GM19238 (cell line): ENCODE results near the gene FAM221A.
"Not testable (repeated sequence)": the region's sequence is repeated elsewhere in the genome, so short reads cannot be mapped to it uniquely, and the experiment has no call there.

Source experiments
- DNase-seq: peaks from one replicate; pipeline ENCODE4 v3.0.0; 2011; ENCODE audit warnings: low spot score; ENCODE audit not compliant: insufficient read length

FAM221A gene

GRCh38 chr7:23679898-23680413 lies at the start of gene FAM221A:
TSS of gene FAM221A (plus strand) at chr7:23680199. CDS start at chr7:23680219, 20 bp downstream.
- DNase-seq: peak; percentile 66

GRCh38 chr7:23633417-23633816 lies 46.6 kb upstream of the FAM221A start:
- no peak for DNase-seq

DNA sequence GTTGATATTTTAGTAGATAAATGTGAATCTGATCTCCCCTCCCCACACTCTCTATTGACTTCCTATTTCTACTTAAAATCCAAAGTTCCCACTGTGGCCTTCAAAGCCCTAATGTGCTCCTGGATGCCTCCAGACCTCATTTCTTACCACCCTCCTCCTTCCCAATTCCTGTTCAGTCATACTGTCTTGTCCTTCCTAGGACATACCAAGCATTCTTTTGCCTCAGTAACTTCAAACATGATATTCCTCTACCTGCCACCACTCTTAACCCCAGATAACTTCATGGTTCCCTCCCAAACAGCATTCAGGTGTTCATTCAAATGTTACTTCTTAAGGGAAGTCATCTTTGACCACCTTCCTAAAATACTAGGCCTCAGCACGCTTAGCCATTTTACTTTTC lies 34.2 kb upstream of the FAM221A start:
- no peak for DNase-seq

DNA sequence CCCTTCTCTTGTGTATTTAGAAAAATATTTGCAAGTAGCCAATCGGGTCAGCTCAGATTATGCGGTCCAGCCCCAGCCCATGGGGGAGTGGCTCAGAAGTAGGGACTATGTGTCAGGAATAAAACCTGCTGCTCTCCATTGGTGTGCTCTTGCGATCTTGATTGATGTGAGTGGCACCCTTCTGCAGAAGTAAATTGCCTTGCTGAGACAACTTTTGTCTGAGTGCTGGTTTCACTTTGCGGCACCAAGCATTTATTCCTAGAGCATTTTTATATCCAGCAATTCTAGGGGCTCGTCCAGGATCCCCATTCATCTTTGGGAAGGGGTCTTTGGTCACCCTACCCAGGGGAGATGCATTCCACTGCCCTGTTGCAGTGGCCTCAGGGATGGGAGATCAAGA lies 26.1 kb upstream of the FAM221A start:
- no peak for DNase-seq

DNA sequence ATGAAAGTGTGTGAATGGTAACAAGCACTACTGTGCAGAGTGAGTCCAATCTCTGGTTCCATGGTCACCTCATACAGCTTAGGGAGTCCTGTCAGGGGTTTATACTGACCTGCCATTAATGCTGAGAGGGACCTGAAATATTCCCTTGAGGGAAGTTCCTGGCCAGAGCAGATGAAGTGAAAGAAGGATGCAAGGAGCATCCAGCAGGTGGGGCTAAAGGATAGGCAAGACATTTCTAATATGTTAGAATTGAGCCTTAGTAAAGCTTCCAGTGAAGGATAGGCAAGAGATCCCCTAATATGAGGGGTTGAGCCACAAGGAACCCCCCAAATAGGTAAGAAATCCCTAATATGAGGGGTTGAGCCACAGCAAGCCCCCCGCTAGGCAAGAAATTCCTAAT lies 25.5 kb upstream of the FAM221A start:
- no peak for DNase-seq

GRCh38 chr7:23655433-23655832 lies 24.6 kb upstream of the FAM221A start:
- no peak for DNase-seq

- no peak for DNase-seq
Measured at GRCh38 chr7:23658831-23659427, 21.1 kb upstream of the FAM221A start.

- no peak for DNase-seq
Measured at GRCh38 chr7:23661385-23661784, 18.6 kb upstream of the FAM221A start.

GRCh38 chr7:23662124-23662983 lies 17.6 kb upstream of the FAM221A start:
- no peak for DNase-seq

- DNase-seq: no peak
Measured at GRCh38 chr7:23662984-23663313, 17.1 kb upstream of the FAM221A start.

GRCh38 chr7:23664122-23664521 lies 15.9 kb upstream of the FAM221A start:
- no peak for DNase-seq

DNA sequence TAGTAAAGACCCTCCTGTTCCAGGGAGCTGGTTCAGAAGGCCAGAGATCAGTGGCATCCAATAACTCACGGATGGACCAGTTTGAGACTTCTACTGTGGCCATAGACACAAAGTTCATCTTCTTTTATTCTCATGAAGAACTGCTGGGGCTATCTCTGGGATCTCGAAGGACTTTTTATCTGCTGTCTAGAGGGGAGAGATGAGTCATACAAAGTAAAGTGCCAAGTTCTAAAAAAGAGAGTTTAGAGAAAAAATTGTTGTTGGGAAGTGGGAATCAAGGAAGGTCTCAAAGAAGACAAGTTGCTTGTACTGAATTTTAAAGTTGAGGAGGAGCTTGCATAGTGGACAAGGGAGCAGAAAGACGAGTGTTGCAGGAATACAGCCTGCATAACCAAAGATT lies 8.0 kb upstream of the FAM221A start:
- no peak for DNase-seq

GRCh38 chr7:23680414-23681405 lies 711 bp downstream of the FAM221A start:
- DNase-seq: peak; percentile 27

GRCh38 chr7:23684041-23684440 lies 4.0 kb downstream of the FAM221A start:
- not testable (repeated sequence) for DNase-seq

- DNase-seq: no peak
Measured at GRCh38 chr7:23685731-23686130, 5.7 kb downstream of the FAM221A start.

DNA sequence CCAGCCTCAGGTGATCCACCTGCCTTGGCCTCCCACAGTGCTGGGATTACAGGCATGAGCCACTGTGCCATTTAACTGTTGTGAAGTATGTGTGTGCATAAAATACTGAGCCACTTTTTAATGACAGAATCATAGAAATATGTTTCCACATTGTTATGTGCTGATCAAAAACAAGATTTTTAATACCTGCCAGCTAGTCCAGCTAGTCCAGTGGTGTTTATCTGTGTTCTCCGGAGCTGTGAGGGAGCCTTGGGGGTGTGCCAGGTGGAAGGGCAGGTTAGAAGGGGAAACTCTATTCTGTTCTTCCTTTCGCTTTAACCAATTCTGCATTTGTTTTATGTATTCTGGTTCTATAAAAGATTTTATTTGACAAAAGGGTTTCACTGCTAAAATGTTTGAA lies 7.0 kb downstream of the FAM221A start:
- DNase-seq: no peak

GRCh38 chr7:23689165-23689564 lies 9.2 kb downstream of the FAM221A start:
- DNase-seq: no peak

DNA sequence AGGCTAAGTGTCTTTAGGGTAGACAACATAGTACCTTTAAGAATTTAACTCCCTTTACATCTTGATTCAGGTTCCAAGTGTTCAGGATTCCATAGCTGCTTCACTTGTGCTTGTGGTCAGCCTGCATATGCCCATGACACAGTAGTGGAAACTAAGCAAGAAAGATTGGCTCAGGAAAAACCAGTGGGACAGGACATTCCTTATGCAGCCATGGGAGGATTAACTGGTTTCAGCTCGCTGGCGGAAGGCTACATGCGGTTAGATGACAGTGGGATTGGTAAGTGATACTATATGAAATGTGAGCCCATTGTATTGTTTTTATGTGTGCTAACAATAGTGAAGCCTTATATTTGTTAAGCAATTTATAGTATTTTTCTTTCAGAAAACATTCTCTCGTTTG lies 11.3 kb downstream of the FAM221A start:
- DNase-seq: no peak

GRCh38 chr7:23693224-23693623 lies 13.2 kb downstream of the FAM221A start:
- no peak for DNase-seq

DNA sequence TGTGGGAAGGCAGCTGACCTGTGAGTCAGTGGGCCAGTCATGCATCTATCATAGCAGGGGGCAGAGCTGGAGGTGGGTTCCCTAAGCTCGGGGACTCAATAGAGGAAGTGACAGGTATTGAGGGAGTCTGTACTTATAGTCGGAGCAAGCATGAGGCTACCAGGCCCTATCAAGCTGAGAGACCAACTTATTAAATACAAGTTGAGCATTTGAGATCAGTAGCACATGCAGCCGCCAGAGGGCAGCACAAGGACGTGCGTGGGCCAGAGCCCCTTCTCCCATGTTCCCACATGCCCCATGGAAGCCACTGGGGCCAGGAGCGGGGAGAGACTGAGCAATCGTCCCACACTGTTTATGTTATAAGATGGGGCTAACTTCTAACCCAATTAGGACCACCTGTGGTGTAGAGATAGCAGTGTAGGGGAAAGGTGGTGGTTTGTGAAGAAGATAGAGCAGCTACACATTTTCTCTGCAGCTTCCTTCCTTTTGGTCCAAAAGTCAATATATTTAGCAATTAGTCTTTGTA lies 17.0 kb downstream of the FAM221A start:
- DNase-seq: no peak

DNA sequence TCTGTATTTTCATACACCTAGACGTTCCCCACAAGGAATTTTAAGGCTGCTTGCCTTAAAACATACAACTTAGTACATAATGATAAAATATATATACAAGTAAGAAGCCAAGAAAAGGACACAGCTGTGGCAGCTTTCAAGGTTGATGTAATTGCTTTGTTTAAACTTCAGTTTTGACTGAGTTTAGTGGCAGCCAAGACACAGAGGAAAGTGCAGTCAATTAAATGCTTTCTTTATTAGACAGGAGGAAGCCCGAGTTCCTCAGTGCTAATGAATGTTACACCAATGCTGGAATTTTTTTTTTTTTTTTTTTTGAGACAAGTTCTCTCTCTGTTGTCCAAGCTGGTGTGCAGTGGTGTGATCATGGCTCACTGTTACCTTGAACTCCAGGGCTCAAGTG lies 18.8 kb downstream of the FAM221A start:
- DNase-seq: no peak
